Smooth muscle cell of the brain vasculature (primary cell): Measurements from ENCODE around the gene HOXB5.
A peak's percentile ranks its signal among the peaks of the same experiment; 100 is the strongest.

ENCODE experiments used
- DNase-seq: peaks from one replicate; pipeline ENCODE4 v3.0.0-alpha.2; 2012; ENCODE audit warnings: low read depth, low spot score

HOXB5 gene

GRCh38 chr17:48629411-48629759 is 35.8 kb upstream of the HOXB5 start:
- no peak for DNase-seq

- no peak for DNase-seq
These were observed 35.3 kb upstream of the HOXB5 start for GRCh38 chr17:48628649-48629410.

GRCh38 chr17:48627623-48628521 is 34.3 kb upstream of the HOXB5 start:
- no peak for DNase-seq

- DNase-seq, result no peak
These were observed 33.6 kb upstream of the HOXB5 start for GRCh38 chr17:48627118-48627597.

- DNase-seq, result no peak
These were observed 32.9 kb upstream of the HOXB5 start, which contains the start of gene HOXB9 for GRCh38 chr17:48626245-48627117. Gene HOXB9, minus strand, starts transcription at chr17:48626358. Its CDS starts 89 bp downstream, at chr17:48626269.

GRCh38 chr17:48625495-48626244 is 32.1 kb upstream of the HOXB5 start:
- DNase-seq, result no peak

- no peak for DNase-seq
These were observed 31.2 kb upstream of the HOXB5 start for GRCh38 chr17:48624544-48625494.

- no peak for DNase-seq
These were observed 30.5 kb upstream of the HOXB5 start for GRCh38 chr17:48624118-48624517.

- no peak for DNase-seq
These were observed 30.0 kb upstream of the HOXB5 start for GRCh38 chr17:48623583-48623982.

- DNase-seq, result no peak
These were observed 29.3 kb upstream of the HOXB5 start for GRCh38 chr17:48622857-48623256.

- no peak for DNase-seq
These were observed 28.1 kb upstream of the HOXB5 start for GRCh38 chr17:48621410-48622392.

- DNase-seq, result no peak
These were observed 27.0 kb upstream of the HOXB5 start for GRCh38 chr17:48620461-48621139.

GRCh38 chr17:48619826-48620449 is 26.4 kb upstream of the HOXB5 start:
- DNase-seq, result no peak

GRCh38 chr17:48618256-48618896 is 24.8 kb upstream of the HOXB5 start:
- peak; percentile 28 for DNase-seq

- DNase-seq, result no peak
These were observed 24.1 kb upstream of the HOXB5 start for GRCh38 chr17:48617471-48618255.
